Adrenal gland (tissue), 12 donors: Measurements from ENCODE around the gene FAM107A. TPM values are rescaled to one million over a fixed set of nuclear protein-coding genes. Genes with fewer than 3 reads are reported as not detected.

Experiments used
- DNase-seq, 7 donors: peaks; one replicate each; pipeline ENCODE4 v3.0.0-alpha.2; 2019 to 2020
- H3K27ac ChIP-seq, 5 donors: fragments of 200-600 bp; sonication (generic) in 4 of 5; 1 replicate in 3 of 5; 2 replicates in 2 of 5; pipeline versions ENCODE4 v1.5.1 to v1.8.0; 2016 to 2020; ENCODE audit warnings: mild to moderate bottlenecking in 1 of 5
- H3K27me3 ChIP-seq: fragments of 200-600 bp; 2 replicates; pipeline ENCODE4 v1.8.0; 2021
- H3K36me3 ChIP-seq, 2 donors: fragments of 200-600 bp; replicated peaks in 1 of 2; 1 replicate in 1 of 2; 2 replicates in 1 of 2; pipeline versions ENCODE4 v1.5.1 to v1.8.0; 2018 to 2022
- H3K4me1 ChIP-seq, 2 donors: fragments of 200-600 bp; replicated peaks in 1 of 2; 1 replicate in 1 of 2; 2 replicates in 1 of 2; pipeline versions ENCODE4 v1.5.1 to v1.8.0; 2018 to 2021
- H3K4me3 ChIP-seq, 4 donors: fragments of 200-600 bp; sonication (generic) in 3 of 4; one replicate each; pipeline ENCODE4 v1.5.1; 2016 to 2018
- H3K9me3 ChIP-seq, 3 donors: fragments of 200-600 bp; sonication (generic) in 1 of 3; replicated peaks in 1 of 3; 1 replicate in 2 of 3; 2 replicates in 1 of 3; pipeline versions ENCODE4 v1.5.1 to v1.8.0; 2016 to 2021
- POLR2A ChIP-seq, 2 donors: fragments of 450-650 bp; IDR thresholded peaks; one replicate each; pipeline ENCODE4 v1.6.1; 2017; ENCODE audit warnings: antibody characterized with exemption in 2 of 2, mild to moderate bottlenecking in 2 of 2, moderate library complexity in 1 of 2
- WGBS, 4 donors: extraction: QIAGEN DNeasy Blood & Tissue Kit in 2 of 4; methylation state at CpG; one replicate each; pipeline versions ENCODE4 v1.1.5 to v1.1.7; 2013 to 2017; 5-methylcytosine and 5-hydroxymethylcytosine counted together
- intact Hi-C, 2 donors: fragments of 100-400 bp; cut with DNase I; formaldehyde crosslinking; loops; one replicate each; pipeline versions ENCODE4 v1.14.1 to v1.15.0; 2022 to 2023
- polyA plus RNA-seq, 3 donors: library from polyadenylated mRNA; stranded (reverse); fragments of 200-250 nt in 2 of 3; fragments of 350-450 nt in 1 of 3; fragmentation: Illumina TruSeq in 1 of 3; extraction: RNeasy Lipid Tissue Mini Kit (QIAGEN cat#74804) in 1 of 3; gene quantifications; one replicate each; pipeline ENCODE4 v1.2.3, GENCODE V29; 2013 to 2014
- total RNA-seq, 9 donors: library from RNA; depleted of rRNA in 4 of 9; stranded (reverse); fragments of >200 nt in 4 of 9; fragments of 120-200 nt in 1 of 9; fragmentation: NEBNext Ultra II Directional in 1 of 9; extraction: Animal tissue kit (Norgen Biotek cat#: 25700) in 1 of 9; gene quantifications; one replicate each; pipeline versions ENCODE4 v1.1.0 to v1.2.4, GENCODE V29; 2013 to 2023
- TF ChIP-seq, protein P1 (sequence below), 6 experiments: fragments of 450-650 bp in 4 of 6; fragments of 200-600 bp in 2 of 6; sonication (generic) in 1 of 6; IDR thresholded peaks; 1 replicate in 5 of 6; 2 replicates in 1 of 6; pipeline versions ENCODE4 v1.5.1 to v1.8.0; 2016 to 2021; ENCODE audit warnings: antibody characterized with exemption in 6 of 6, mild to moderate bottlenecking in 2 of 6, moderate library complexity in 1 of 6
- donor health status: healthy with polysubstance abuse.
- donor health status: Bipolar disorder and iron deficiency.
- donor health status: DM: yes; HTN: yes; CAD: no.
- donor health status: DM: no; HTN: no; CAD: no.
- donor health status: DM: no; HTN: no; CAD: no.
- donor health status: DM: yes; HTN: yes; CAD: no.

Gene FAM107A
- total and polyA plus RNA-seq, 12 donors, result 1.2 to 12.5 (median 5.8) TPM

DNA sequence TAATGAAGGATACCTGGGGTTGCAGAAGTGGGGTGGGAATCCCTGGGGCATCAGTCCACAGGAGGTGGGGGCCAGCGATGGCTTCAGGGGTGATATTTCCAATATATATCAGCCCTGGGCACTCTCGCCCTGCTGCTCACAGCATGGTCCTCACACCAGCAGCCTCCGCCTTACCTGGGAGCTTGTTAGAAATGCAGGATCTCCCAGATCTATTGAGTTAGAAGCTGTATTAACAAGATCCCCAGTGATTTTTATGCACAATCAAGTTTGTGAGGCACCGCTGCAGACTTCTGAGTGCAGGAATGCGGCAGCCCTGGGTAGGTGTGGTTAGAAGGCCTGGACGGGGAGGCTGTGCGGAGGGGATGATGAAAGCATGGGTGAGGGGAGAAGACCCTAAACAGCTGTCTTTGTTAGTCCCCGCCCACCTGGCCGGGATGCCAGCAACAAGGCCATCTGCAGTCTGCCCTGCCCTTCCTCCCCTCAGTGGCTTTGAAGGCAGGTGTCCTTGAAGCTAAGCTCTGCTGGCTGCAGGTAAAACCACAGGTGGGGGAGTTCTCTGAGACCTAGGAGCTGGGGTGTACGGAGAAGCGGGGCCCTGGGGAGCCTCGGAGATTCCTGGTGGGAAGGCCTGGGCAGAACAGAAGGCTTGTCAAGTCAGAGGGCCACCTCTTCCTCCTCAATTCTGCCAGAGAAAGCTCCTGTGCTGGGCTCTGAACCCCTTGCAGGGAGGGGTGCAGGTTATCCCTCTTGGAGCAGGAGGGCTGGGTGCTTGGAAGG is 11.4 kb downstream of the FAM107A start:
- intact Hi-C loops, result no loop called here
- WGBS, 4 donors, result 78 to 91% (median 88%) methylated on average over 10 to 12 of the region's 12 CpGs
- Histone ChIP-seq H3K4me3 (no peak overlapping the region), H3K4me1 (no peaks in the 10 kb centered on the region), H3K27ac (no peak overlapping the region), H3K27me3 (no peaks in the 10 kb centered on the region), H3K36me3 (no peaks in the 10 kb centered on the region), H3K9me3 (no peaks in the 10 kb centered on the region)
- no peak for DNase-seq
- no peak for TF ChIP-seq POLR2A (IDR thresholded peaks at IDR 0.05)
- TF ChIP-seq, protein P1, sequence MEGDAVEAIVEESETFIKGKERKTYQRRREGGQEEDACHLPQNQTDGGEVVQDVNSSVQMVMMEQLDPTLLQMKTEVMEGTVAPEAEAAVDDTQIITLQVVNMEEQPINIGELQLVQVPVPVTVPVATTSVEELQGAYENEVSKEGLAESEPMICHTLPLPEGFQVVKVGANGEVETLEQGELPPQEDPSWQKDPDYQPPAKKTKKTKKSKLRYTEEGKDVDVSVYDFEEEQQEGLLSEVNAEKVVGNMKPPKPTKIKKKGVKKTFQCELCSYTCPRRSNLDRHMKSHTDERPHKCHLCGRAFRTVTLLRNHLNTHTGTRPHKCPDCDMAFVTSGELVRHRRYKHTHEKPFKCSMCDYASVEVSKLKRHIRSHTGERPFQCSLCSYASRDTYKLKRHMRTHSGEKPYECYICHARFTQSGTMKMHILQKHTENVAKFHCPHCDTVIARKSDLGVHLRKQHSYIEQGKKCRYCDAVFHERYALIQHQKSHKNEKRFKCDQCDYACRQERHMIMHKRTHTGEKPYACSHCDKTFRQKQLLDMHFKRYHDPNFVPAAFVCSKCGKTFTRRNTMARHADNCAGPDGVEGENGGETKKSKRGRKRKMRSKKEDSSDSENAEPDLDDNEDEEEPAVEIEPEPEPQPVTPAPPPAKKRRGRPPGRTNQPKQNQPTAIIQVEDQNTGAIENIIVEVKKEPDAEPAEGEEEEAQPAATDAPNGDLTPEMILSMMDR (IDR thresholded peaks at IDR 0.05), result no peak

- H3K27ac ChIP-seq, result no peak overlapping the region
- no peaks in the 10 kb centered on the region for H3K4me1 ChIP-seq
- no peak for TF ChIP-seq POLR2A (IDR thresholded peaks at IDR 0.05)
- TF ChIP-seq, protein P1 (IDR thresholded peaks at IDR 0.05), result no peak
- H3K36me3 ChIP-seq, result no peaks in the 10 kb centered on the region
- H3K4me3 ChIP-seq, result no peak overlapping the region
- 68 to 77% (median 76%) methylated on average over 12 to 13 of the region's 13 CpGs for WGBS, 4 donors
- H3K27me3 ChIP-seq, result no peaks in the 10 kb centered on the region
- no peak for DNase-seq
- H3K9me3 ChIP-seq, result no peaks in the 10 kb centered on the region
- intact Hi-C loops, result no loop called here
Measured at GRCh38 chr3:58564456-58565160, 12.6 kb downstream of the FAM107A start.

GRCh38 chr3:58564054-58564453 is 13.1 kb downstream of the FAM107A start:
- Histone ChIP-seq H3K27ac (no peak overlapping the region), H3K9me3 (no peaks in the 10 kb centered on the region), H3K4me3 (no peak overlapping the region), H3K27me3 (no peaks in the 10 kb centered on the region), H3K36me3 (no peaks in the 10 kb centered on the region), H3K4me1 (no peaks in the 10 kb centered on the region)
- intact Hi-C loops, result no loop called here
- DNase-seq, result no peak
- 85 to 100% (median 93%) methylated on average over 1 of the region's 1 CpG for WGBS, 4 donors
- TF ChIP-seq, protein P1 (IDR thresholded peaks at IDR 0.05), result no peak
- no peak for TF ChIP-seq POLR2A (IDR thresholded peaks at IDR 0.05)

DNA sequence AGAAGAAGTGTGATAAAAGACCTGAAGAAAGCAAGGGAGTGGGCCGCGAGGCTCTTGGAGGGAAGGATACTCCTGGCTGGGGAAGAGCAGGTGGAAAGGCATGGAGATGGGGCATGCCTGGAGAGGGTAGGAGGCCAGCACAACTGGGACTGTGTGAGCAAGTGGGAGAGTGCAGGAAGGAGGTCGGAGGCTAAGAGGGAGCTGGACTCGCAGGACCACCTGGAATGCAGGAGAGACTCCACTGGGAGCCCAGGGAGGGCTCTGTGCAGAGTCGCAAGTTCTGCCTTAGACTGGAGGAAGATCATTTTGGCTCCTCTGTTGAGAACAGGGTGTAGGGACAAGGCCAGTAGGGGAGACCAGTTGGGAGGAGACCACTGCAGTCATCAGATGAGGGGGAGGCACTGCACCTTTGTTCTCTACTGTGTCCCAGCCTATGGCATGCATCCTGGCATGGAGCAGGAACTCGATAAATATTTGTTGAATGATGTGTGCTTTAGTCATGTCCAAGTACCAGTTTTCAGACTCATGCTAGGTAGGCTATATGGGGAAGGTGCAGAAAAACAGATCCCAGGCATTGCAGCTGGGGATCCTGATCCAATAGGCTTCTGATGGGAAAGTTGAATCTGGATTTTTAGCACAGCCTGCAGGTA is 13.7 kb downstream of the FAM107A start:
- TF ChIP-seq POLR2A (IDR thresholded peaks at IDR 0.05), result no peak
- TF ChIP-seq, protein P1 (IDR thresholded peaks at IDR 0.05), result no peak
- H3K4me3 ChIP-seq, result no peak overlapping the region
- WGBS, 4 donors, result 81 to 92% (median 88%) methylated on average over 6 of the region's 6 CpGs
- H3K36me3 ChIP-seq, result no peaks in the 10 kb centered on the region
- no peaks in the 10 kb centered on the region for H3K9me3 ChIP-seq
- intact Hi-C loops, result no loop called here
- H3K4me1 ChIP-seq, result no peaks in the 10 kb centered on the region
- H3K27ac ChIP-seq, result no peak overlapping the region
- no peaks in the 10 kb centered on the region for H3K27me3 ChIP-seq
- DNase-seq, result peak in 1 of 7 donors; percentile 27
